SH-SY5Y (cell line): ENCODE data around the gene LAMA3.

ENCODE experiments used
- GATA2 ChIP-seq: IDR thresholded peaks from 2 replicates; pipeline ENCODE4 v1.6.1; 2011; ENCODE audit warnings: mild to moderate bottlenecking, low read depth, low read length
- GATA3 ChIP-seq: IDR thresholded peaks from 2 replicates; pipeline ENCODE4 v1.6.1; 2011; ENCODE audit warnings: low read depth, mild to moderate bottlenecking, low read length, moderate library complexity

The LAMA3 gene

DNA sequence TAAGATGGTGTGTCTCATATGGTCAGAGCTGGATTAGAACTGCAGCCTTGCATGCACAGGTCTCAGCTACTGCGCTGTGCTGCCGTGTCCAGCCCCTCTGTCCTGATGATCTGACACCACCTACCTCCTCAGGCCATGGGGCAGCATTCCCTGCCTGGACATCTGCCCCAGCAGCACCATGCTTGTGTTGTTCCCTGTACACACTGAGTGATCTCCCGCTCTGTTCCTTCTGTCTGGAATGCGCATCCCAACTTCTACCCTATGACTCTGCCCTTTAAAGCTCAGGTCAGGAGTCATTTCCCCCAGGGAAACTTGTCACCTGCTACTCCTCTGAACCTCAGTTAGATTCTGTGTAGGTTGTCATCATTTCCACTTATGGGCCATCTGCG is 167.9 kb downstream of the LAMA3 start:
- TF ChIP-seq GATA3: no peak
- TF ChIP-seq GATA2: no peak

DNA sequence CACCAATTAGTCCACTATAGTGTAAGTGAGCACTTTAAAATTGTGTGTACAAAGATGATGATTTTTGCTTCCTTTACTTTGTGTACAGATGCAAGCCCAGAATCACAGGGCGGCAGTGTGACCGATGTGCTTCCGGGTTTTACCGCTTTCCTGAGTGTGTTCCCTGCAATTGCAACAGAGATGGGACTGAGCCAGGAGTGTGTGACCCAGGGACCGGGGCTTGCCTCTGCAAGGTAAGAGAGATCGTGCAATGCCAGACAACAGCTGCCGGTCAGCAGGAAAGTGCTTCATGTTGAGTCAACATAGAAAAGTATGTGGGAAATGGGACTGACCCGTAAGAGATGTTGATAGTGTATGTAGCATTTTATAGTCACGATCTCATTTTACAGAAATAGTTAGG is 168.5 kb downstream of the LAMA3 start:
- TF ChIP-seq GATA3: no peak
- no peak for TF ChIP-seq GATA2

DNA sequence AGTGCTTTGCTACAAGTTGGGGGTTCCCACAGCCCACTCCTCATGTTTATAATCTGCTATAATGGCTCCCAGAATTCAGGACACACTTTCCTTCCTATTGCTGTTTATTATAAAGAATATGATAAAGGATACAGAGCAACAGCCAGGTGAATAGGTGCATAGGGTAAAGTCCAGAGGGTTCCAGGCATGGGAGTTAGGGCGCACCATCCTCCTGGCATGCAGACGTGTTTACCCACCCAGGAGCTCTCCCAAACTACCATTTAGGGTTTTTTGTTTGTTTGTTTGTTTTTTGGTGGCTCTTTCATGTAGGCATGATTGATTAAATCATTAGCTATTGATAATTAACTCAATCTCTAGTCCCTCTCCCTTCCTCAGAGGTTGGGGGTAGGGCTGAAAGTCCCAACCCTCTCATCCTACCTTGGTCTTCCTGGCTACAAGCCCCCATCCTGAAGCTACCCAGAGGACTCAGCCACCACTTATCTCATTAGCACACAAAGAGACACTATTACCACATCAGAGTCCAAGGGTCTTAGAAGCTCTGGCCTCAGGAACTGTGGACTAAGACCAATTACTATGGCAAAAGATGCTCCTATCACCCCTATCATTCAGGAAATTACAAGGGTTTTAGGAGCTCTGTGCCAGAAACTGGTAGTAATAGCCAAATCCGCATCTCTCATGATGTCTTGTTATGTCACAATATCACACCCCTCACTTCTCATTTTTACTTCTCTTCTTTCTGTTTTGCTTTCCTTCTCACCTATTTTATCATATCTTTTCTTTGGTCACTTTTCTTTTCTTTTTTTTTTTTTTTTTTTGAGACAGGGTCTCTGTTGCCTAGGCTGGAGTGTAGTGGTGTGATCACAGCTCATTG is 170.4 kb downstream of the LAMA3 start:
- TF ChIP-seq GATA3 (no peak), GATA2 (no peak)

DNA sequence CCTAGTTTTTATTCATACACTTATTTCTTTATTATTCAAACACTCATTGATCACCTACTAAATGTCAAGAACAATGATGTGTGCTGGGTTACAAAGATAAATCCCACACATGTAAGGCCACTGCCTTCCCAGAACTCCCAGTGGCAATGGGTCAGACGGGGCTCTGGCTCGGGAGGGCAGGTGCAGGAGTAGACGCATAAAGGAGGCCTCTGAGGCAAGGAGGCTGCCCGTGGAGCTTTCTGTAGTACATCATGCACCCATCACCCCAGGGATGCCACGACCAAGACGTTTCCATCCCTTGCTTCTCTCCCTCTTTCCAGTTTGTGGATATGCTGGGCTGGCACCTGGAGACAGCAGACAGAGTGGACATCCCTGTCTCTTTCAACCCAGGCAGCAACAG is 172.1 kb downstream of the LAMA3 start:
- TF ChIP-seq GATA2 (no peak), GATA3 (no peak)

DNA sequence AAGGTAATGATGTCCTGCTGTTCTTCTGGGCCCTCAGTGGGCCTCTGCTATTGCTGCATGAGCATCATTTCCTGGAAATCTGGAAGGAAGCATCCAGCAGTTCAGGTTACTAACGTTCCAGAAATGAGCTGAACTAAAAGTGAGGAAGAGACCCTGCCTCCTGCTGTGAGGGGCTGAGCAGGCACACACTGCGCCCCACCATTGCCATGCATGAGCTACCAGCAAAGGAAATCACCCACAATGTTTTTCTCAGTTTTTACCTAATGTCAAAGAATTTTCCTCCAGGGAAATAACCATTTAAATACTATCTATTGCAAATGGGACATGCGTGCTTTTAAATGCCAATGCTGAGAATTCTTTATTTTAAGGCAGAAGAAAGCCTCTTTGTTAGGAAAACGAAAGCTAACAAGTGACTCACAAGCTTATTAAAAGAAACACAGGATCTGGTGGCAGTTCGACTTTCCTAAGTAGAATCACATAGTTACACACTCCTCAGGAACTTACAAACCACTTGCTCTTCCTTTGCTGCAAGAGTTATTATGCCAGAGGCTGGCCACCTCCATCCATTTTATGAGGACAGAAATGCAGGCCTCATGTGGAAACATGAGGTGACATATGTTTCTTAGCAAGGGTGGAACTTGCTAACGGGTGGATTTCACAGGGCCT is 172.7 kb downstream of the LAMA3 start:
- no peak for TF ChIP-seq GATA3
- TF ChIP-seq GATA2: no peak

DNA sequence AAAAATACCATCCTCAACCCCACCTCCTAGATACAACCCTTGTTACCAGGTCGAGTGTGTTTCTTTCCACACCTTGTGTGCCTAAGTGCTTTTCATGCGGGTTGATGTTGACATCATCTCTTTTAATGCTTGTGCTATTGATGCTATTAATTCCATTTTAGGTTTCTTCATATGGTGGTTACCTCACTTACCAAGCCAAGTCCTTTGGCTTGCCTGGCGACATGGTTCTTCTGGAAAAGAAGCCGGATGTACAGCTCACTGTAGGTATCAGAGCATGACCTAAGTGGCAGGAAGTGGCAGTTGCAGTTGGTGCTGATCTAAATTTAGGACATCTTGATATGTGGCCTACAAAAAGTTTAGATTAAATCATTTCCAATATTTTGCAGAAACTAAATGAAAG is 175.4 kb downstream of the LAMA3 start:
- TF ChIP-seq GATA2: no peak
- no peak for TF ChIP-seq GATA3

DNA sequence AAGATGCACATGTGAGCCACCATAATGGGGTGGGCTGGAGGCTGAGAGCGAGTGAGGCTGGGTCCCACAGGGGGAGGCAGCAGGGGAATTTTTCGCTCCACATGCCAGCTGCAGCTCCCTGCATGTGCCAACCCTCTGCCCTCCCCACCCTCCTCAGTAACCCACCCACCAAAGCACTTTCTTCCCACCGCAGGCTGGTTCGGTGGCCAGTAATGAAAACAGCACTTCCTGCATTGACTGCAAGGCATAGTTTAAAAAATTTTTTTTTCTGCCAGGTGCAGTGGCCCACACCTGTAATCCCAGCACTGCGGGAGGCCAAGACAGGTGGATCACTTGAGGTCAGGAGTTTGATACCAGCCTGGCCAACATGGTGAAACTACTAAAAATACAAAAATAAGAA is 177.8 kb downstream of the LAMA3 start:
- TF ChIP-seq GATA2 (no peak), GATA3 (no peak)

DNA sequence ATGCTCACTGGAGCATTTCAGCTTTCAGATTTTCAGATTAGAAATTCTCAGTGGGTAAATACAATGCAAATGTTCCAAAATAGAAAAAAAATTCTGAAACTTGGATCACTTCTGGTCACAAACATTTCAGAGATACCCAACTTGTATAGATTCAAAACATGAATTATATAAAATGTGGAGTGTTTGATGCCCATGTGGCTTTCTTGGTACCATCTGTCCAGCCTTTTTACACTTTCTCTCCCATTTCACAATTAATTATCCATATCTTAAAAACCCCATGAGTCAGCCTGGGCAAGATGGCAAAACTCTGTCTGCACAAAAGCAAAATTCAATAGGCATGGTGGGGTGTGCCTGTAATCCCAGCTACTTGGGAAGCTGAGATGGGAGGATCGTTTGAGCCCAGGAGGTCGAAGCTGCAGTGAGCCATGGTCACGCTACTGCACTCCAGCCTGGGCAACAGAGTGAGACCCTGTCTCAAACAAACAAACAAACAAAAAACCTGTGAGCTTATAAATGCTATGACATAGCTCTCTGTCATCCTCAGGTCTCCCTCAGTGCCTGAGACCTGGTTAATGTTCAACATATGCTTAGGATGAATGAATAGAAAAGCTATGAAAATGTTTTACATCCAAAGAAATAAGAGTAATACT is 179.0 kb downstream of the LAMA3 start:
- TF ChIP-seq GATA2: no peak
- no peak for TF ChIP-seq GATA3

DNA sequence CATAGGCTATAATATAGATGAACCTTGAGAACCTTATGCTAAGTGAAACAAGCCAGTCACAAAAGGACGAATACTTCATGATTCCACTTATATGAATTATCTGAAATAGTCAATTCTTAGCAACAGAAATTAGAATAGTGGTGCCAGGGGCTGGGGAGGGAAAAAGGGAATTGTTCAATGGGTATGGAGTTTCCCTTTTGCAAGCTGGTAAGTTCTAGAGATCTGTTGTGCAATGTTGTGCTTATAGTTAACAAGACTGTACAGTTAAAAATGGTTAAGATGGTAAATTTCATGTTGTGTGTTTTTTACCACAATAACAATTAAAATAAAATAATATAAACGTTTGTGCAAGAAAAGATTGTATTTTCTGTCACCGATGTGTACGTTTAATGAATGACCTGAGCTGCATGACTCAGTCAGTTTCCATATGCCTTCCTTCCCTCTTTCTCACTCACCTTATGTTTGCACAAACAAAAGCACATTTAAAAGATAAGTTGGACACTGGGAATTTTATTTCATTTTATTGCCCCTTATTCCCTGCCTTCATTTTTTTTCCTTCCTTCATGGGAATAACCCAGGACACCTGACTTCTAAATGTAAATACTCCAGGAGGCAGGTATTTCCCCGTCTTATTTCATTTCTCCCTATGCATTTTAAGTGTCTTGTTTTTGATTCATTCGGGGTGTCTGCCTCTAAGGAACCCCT is 181.6 kb downstream of the LAMA3 start:
- TF ChIP-seq GATA2: no peak
- TF ChIP-seq GATA3: no peak

DNA sequence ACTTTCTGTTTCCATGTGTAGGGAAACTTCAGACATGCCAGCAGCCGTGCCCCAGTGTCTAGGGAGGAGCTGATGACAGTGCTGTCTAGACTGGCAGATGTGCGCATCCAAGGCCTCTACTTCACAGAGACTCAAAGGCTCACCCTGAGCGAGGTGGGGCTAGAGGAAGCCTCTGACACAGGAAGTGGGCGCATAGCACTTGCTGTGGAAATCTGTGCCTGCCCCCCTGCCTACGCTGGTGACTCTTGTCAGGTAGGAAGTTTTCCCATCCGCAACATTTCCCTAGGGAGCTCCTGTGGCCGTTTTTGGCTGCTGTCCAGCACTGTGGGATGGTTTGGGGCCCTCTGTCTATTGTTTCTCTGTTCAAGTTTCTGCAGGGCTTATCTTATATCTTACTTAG is 182.2 kb downstream of the LAMA3 start:
- TF ChIP-seq GATA2: no peak

DNA sequence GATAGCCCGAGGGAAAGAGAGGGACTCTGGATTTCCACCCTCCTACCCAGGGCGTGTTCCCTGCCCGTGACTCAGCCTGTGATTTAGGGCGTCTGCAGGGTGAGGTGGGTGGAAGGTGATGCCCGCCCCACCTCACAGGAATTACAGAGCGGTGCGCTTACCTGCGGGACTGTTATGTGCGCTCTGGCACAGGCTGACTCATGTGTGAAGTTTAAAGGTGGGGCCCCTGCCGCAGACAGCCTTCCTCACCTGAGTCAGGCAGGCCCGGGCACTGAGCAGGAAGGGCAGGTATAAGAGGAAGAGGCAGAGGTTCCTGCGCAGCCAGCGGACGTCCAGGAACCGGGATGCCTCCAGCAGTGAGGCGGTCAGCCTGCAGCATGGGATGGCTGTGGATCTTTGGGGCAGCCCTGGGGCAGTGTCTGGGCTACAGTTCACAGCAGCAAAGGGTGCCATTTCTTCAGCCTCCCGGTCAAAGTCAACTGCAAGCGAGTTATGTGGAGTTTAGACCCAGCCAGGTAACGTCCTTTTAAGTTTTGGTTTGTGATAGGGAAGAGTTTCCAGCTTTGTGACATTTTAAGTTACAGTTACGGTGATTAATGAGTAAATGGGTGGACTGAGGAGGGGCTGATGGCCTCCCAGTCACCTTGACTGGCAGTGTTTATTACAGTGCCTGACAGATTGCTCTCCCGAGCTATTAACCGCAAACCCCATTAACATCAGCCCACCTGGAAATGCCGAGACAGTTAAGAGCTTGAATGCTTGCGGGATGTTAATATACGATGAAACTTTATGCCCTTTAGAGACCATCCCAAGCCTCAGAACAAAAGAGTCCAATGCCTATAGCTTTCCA is 183.7 kb downstream of the LAMA3 start:
- TF ChIP-seq GATA2 (no peak), GATA3 (no peak)

DNA sequence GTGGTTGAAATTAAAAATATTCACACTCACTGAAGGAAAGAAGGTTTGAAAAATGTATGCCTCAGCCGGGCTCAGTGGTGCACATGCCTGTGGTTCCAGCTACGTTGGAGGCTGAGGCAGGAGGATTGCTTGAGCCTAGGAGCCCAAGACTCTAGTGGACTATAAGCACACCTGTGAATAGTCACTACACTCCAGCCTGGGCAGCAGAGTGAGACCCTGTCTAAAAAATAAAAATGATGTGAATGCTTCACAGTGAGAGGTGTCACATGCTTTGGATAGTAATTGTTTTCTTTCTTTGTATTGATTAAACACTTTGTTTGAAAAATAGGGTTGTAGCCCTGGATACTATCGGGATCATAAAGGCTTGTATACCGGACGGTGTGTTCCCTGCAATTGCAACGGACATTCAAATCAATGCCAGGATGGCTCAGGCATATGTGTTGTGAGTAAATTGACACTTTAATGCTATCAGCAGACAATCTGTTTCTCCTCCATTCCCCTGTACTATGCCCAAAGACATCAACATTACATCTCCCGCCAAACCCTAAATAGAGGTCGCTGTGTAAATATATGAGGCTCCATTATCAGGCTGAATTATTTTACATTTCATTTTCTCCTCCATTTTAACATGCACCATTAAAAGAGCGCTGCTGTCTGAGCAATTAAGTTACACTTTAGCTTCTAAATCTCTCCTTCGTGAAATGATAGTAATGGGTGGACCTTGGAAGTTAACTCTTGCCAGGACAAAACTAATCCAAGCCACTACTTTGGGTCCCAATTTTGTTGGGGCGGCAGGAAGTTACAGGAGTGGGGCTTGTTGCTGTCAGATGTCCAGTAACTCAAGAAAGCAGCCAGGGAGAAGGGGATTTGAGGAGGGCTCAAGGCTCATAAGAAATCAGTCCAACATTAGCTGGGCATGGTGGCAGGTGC is 187.0 kb downstream of the LAMA3 start:
- TF ChIP-seq GATA2 (no peak), GATA3 (no peak)

DNA sequence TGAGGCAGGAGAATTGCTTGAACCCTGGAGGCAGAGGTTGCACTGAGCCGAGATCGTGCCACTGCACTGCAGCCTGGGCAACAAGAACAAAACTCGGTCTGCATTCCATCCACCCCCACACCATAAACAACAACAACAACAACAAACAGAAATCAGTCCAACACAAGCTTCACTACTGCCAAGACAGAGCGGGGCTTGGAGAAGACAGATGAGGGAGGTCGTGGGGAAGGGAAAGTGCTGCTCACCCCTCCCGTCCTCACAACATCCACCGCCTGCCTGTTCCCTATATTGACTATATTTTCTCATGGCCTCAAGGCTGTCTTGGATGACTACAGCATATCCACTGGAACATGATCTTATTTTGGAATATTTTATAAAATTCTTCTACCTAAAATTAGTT is 187.7 kb downstream of the LAMA3 start:
- TF ChIP-seq GATA2: no peak
- TF ChIP-seq GATA3: no peak
